B cell (primary cell): ENCODE measurements around the gene CD300LB. TPM values are rescaled to one million over a fixed set of nuclear protein-coding genes. Genes with fewer than 3 reads are reported as not detected.

Experiments
- ATAC-seq: fragments of 200-7000 bp; cut with Tn5 transposase; one replicate; pipeline ENCODE4 v1.10.0; 2021; ENCODE audit warnings: low read depth, mild to moderate bottlenecking, moderate number of reproducible peaks, moderate library complexity
- CTCF ChIA-PET: fragments of 350-600 bp; sonication (Branson Sonifier 250); formaldehyde crosslinking; loops from one replicate; lab custom pipeline; 2021; ENCODE audit warnings: antibody characterized with exemption, inconsistent platforms; lab: Charles Lee
- POLR2A ChIA-PET: fragments of 350-600 bp; sonication (Branson Sonifier 250); formaldehyde crosslinking; loops from one replicate; lab custom pipeline; 2021; ENCODE audit warnings: antibody characterized with exemption; lab: Charles Lee
- DNase-seq: peaks from one replicate; pipeline ENCODE4 v3.0.0; 2013
- H2AFZ ChIP-seq: 2 replicates; pipeline ENCODE4 v1.6.1; 2012; ENCODE audit warnings: mild to moderate bottlenecking, low read depth, low read length; ENCODE audit not compliant: insufficient read depth, poor library complexity, severe bottlenecking
- H3K27ac ChIP-seq, 2 donors: 1 replicate in 1 of 2; 2 replicates in 1 of 2; pipeline ENCODE4 v1.5.1; 2012 to 2013; ENCODE audit warnings: low read length in 2 of 2, mild to moderate bottlenecking in 2 of 2, moderate library complexity in 1 of 2
- H3K27me3 ChIP-seq, 4 experiments: fragments of 200-600 bp in 1 of 4; sonication (generic) in 1 of 4; replicated peaks in 1 of 4; 1 replicate in 2 of 4; 2 replicates in 2 of 4; pipeline versions ENCODE4 v1.6.1 to v1.7.0; 2013 to 2016; ENCODE audit warnings: low read length in 3 of 4, mild to moderate bottlenecking in 2 of 4, mixed read lengths in 1 of 4, moderate library complexity in 1 of 4; ENCODE audit not compliant: insufficient read depth in 4 of 4, control insufficient read depth in 3 of 4; ENCODE audit errors: control extremely low read depth in 1 of 4
- H3K36me3 ChIP-seq, 2 experiments: replicated peaks in 1 of 2; 1 replicate in 1 of 2; 2 replicates in 1 of 2; pipeline versions ENCODE4 v1.6.1 to v1.7.1; 2013; ENCODE audit warnings: low read length in 1 of 2; ENCODE audit not compliant: insufficient read depth in 2 of 2, control insufficient read depth in 1 of 2; ENCODE audit errors: control extremely low read depth in 1 of 2, extremely low read depth in 1 of 2
- H3K4me1 ChIP-seq, 2 donors: fragments of 200-600 bp in 1 of 2; sonication (generic) in 1 of 2; 1 replicate in 1 of 2; 2 replicates in 1 of 2; pipeline versions ENCODE4 v1.5.1 to v1.6.1; 2013 to 2017; ENCODE audit warnings: low read length in 2 of 2; ENCODE audit not compliant: control insufficient read depth in 2 of 2, insufficient read depth in 2 of 2
- H3K4me2 ChIP-seq: replicated peaks from 2 replicates; pipeline ENCODE3; 2012; ENCODE audit warnings: mild to moderate bottlenecking, low read depth, low read length; ENCODE audit not compliant: poor library complexity, severe bottlenecking
- H3K4me3 ChIP-seq, 5 experiments: fragments of 200-600 bp in 1 of 5; sonication (generic) in 1 of 5; 1 replicate in 3 of 5; 2 replicates in 2 of 5; pipeline versions ENCODE4 v1.5.1 to v1.7.0; 2011 to 2016; ENCODE audit warnings: low read length in 4 of 5, mild to moderate bottlenecking in 4 of 5, low read depth in 2 of 5, control low read depth in 1 of 5, moderate library complexity in 1 of 5; ENCODE audit not compliant: insufficient read depth in 1 of 5; ENCODE audit errors: control extremely low read depth in 1 of 5, extremely low read depth in 1 of 5
- H3K79me2 ChIP-seq: fragments of 200-600 bp; sonication (generic); one replicate; pipeline ENCODE4 v1.6.0; 2016; ENCODE audit warnings: low read length; ENCODE audit not compliant: control insufficient read depth, insufficient read depth
- H3K9ac ChIP-seq: fragments of 200-600 bp; sonication (generic); 2 replicates; pipeline ENCODE4 v1.6.1; 2017; ENCODE audit warnings: mild to moderate bottlenecking, low read length, moderate library complexity
- H3K9me3 ChIP-seq, 3 donors: one replicate each; pipeline versions ENCODE4 v1.6.1 to v1.7.1; 2013; ENCODE audit warnings: low read length in 2 of 3; ENCODE audit not compliant: control insufficient read depth in 2 of 3, insufficient read depth in 1 of 3; ENCODE audit errors: control extremely low read depth in 1 of 3
- H4K20me1 ChIP-seq: 2 replicates; pipeline ENCODE4 v1.6.0; 2012; ENCODE audit warnings: mild to moderate bottlenecking, low read length; ENCODE audit not compliant: insufficient read depth, control insufficient read depth, poor library complexity, severe bottlenecking
- H3K27ac Mint-ChIP-seq: one replicate; pipeline ENCODE4 v1.8.0; 2021; ENCODE audit warnings: mixed read lengths
- H3K27me3 Mint-ChIP-seq: one replicate; pipeline ENCODE4 v1.8.0; 2021; ENCODE audit warnings: mixed read lengths
- H3K4me1 Mint-ChIP-seq: one replicate; pipeline ENCODE4 v1.8.0; 2021; ENCODE audit warnings: mixed read lengths
- H3K4me3 Mint-ChIP-seq: one replicate; pipeline ENCODE4 v1.8.0; 2021; ENCODE audit warnings: mixed read lengths
- H3K9me3 Mint-ChIP-seq: one replicate; pipeline ENCODE4 v1.8.0; 2022; ENCODE audit warnings: mixed read lengths; ENCODE audit not compliant: insufficient read depth
- EZH2 ChIP-seq: IDR thresholded peaks from 2 replicates; pipeline ENCODE4 v1.6.1; 2012; ENCODE audit warnings: borderline replicate concordance, low read depth, mild to moderate bottlenecking, moderate library complexity, low read length; ENCODE audit not compliant: insufficient read depth, poor library complexity, severe bottlenecking
- WGBS: methylation state at CpG from one replicate; pipeline ENCODE4 v1.1.5; 2013; ENCODE audit warnings: missing lambda C conversion rate; ENCODE audit not compliant: insufficient coverage; 5-methylcytosine and 5-hydroxymethylcytosine counted together
- intact Hi-C: fragments of 100-400 bp; cut with micrococcal nuclease; formaldehyde crosslinking; loops from one replicate; pipeline ENCODE4 v1.10.0; 2022
- polyA plus RNA-seq: library from polyadenylated mRNA; depleted of rRNA; stranded (reverse); fragments of >200 nt; gene quantifications from 2 replicates; pipeline ENCODE4 v1.2.3, GENCODE V29; 2012
- total RNA-seq, 2 donors: library from RNA; stranded (reverse); fragments of 120-200 nt in 1 of 2; gene quantifications; 1 replicate in 1 of 2; 2 replicates in 1 of 2; pipeline versions ENCODE4 v1.2.3 to v1.2.4, GENCODE V29; 2013 to 2022
- TF ChIP-seq, protein P1 (sequence below): fragments of 200-600 bp; IDR thresholded peaks from one replicate; pipeline ENCODE4 v1.8.0; 2022; ENCODE audit warnings: antibody characterized with exemption, mild to moderate bottlenecking

Gene CD300LB
- total and polyA plus RNA-seq, 2 donors (not counting 1 experiment from before 2014, with no cell fraction given), result 0.12 to 0.39 TPM

DNA sequence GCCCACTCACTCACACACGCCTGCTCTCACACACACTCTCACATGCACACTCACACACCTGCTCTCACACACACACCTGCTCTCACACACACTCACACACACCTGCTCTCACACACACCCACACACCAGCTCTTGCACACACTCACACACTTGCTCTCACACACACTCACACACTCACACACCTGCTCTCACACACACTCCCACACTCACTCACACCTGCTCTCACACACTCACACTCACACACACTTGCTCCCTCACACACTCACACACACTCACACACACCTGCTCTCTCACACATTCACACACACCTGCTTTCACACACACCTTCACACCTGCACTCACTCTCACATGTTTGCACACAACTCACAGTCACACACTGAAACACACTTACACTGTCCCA lies 32.1 kb upstream of the CD300LB start:
- Mint-ChIP-seq H3K27ac (peak overlapping the region; percentile 39), H3K4me3 (no peak overlapping the region), H3K9me3 (no peaks in the 10 kb centered on the region), H3K27me3 (peaks cover 44% of the 10 kb centered on the region), H3K4me1 (peaks cover 20% of the 10 kb centered on the region)
- Histone ChIP-seq H3K79me2 (no peaks in the 10 kb centered on the region), H4K20me1 (no peaks in the 10 kb centered on the region), H3K27me3 (peaks cover 0 to 23% (median 2%) of the 10 kb centered on the region in 4 experiments), H3K4me3 (no peak overlapping the region), H3K9ac (no peak overlapping the region), H3K27ac (no peak overlapping the region), H3K4me2 (no peak overlapping the region), H3K9me3 (peaks cover 0 to 7% (median 6%) of the 10 kb centered on the region in 3 donors), H3K36me3 (no peaks in the 10 kb centered on the region), H3K4me1 (peaks cover 36 to 53% of the 10 kb centered on the region in 2 donors), H2AFZ (no peak overlapping the region)
- WGBS, result 94% methylated on average over 1 of the region's 1 CpG
- intact Hi-C loops, result no loop called here
- ChIA-PET CTCF (no interaction called here), POLR2A (no interaction called here)
- ATAC-seq (no peak), DNase-seq (no peak)
- no peak for TF ChIP-seq EZH2
- TF ChIP-seq, protein P1, sequence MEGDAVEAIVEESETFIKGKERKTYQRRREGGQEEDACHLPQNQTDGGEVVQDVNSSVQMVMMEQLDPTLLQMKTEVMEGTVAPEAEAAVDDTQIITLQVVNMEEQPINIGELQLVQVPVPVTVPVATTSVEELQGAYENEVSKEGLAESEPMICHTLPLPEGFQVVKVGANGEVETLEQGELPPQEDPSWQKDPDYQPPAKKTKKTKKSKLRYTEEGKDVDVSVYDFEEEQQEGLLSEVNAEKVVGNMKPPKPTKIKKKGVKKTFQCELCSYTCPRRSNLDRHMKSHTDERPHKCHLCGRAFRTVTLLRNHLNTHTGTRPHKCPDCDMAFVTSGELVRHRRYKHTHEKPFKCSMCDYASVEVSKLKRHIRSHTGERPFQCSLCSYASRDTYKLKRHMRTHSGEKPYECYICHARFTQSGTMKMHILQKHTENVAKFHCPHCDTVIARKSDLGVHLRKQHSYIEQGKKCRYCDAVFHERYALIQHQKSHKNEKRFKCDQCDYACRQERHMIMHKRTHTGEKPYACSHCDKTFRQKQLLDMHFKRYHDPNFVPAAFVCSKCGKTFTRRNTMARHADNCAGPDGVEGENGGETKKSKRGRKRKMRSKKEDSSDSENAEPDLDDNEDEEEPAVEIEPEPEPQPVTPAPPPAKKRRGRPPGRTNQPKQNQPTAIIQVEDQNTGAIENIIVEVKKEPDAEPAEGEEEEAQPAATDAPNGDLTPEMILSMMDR, result no peak

DNA sequence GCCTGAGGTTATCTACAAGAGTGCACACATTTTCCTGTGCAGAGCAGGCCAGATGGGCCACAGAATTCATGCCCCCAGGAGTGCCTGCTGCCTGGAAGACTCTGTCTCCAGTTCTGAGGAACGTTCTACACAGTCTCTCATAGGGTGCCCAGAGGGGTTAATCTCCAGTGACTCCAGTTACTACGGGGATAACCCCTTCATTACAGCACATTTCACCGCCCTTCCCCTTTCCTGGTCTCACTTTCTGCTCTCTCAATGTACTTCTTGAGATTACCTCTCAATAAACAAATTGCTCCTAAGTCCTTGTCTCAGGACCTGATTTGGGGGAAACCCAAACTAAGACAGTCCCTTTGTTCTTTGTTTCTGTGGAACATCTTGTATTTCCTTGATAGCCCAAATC lies 30.3 kb upstream of the CD300LB start:
- H3K9me3 Mint-ChIP-seq, result no peaks in the 10 kb centered on the region
- intact Hi-C loops, result no loop called here
- Histone ChIP-seq H3K4me1 (peaks cover 40 to 60% of the 10 kb centered on the region in 2 donors), H3K36me3 (no peaks in the 10 kb centered on the region), H3K27ac (no peak overlapping the region), H3K4me3 (no peak overlapping the region), H3K9ac (no peak overlapping the region), H3K9me3 (peaks cover 0 to 9% (median 6%) of the 10 kb centered on the region in 3 donors), H3K4me2 (no peak overlapping the region), H4K20me1 (no peaks in the 10 kb centered on the region), H3K27me3 (peaks cover 0 to 6% (median 2%) of the 10 kb centered on the region in 4 experiments), H3K79me2 (no peaks in the 10 kb centered on the region), H2AFZ (no peak overlapping the region)
- peaks cover 34% of the 10 kb centered on the region for H3K27me3 Mint-ChIP-seq
- ATAC-seq (no peak), DNase-seq (no peak)
- H3K4me1 Mint-ChIP-seq, result peaks cover 27% of the 10 kb centered on the region
- WGBS, result 54% methylated on average over 3 of the region's 3 CpGs
- no peak for TF ChIP-seq EZH2
- TF ChIP-seq, protein P1, result no peak
- CTCF ChIA-PET, result interaction anchor here (0.9 to 1.1 kb wide), 2 partner anchors 83 to 96 kb away, joined by 3 to 5 read pairs; no protein-coding TSS in a partner anchor
- no peak overlapping the region for H3K4me3 Mint-ChIP-seq
- H3K27ac Mint-ChIP-seq, result no peak overlapping the region
- POLR2A ChIA-PET, result interaction anchor here (0.5 kb wide), 1 partner anchor 30 kb away, joined by 7 read pairs; the partner anchor contains the start of gene CD300LD
